ENCODE measurements around the gene ZNF776. TPM values are rescaled to one million over a fixed set of nuclear protein-coding genes. Genes with fewer than 3 reads are reported as not detected.

ZNF776 gene
- total and polyA plus RNA-seq, 2 of the 13 experiments (the other 11 are each of a cell fraction or from before 2014, with no cell fraction given), result 7.6 to 16.9 TPM

GRCh38 chr19:57754091-57754673 lies 7.6 kb downstream of the ZNF776 start:
- ChIA-PET CTCF (ENCODE audit: low intra/inter-chr PET ratio, low total read pairs) (no interaction called here), POLR2A (interaction anchor here (1.5 kb wide), 1 partner anchor 49 kb away, joined by 3 read pairs; no protein-coding TSS in a partner anchor)
- no peak for FAIRE-seq
- no peak overlapping the region for H3K4me3 ChIP-seq (replicated peaks in 1 of 3; ENCODE audit: insufficient read depth in 1 of 3, low read depth in 2 of 3, low read length in 3 of 3)
- peaks cover 11% of the 10 kb centered on the region for H3K79me2 ChIP-seq (ENCODE audit: insufficient read depth, low read length)
- peaks cover 11% of the 10 kb centered on the region for H3K4me1 ChIP-seq (ENCODE audit: insufficient read depth, low read length)
- H2AFZ ChIP-seq (ENCODE audit: low read length), result no peak overlapping the region
- H4K20me1 ChIP-seq (ENCODE audit: insufficient read depth, low read length), result no peaks in the 10 kb centered on the region
- H3K4me2 ChIP-seq (ENCODE audit: low read depth, low read length), result no peak overlapping the region
- 0 out of 2 replicates have a peak, but pooled peaks have one; percentile 3 for TF ChIP-seq RBFOX2 (IDR thresholded peaks at IDR 0.05; ENCODE audit: low read depth, low read length)
- TF ChIP-seq RORA (CRISPR knock-in tag; IDR thresholded peaks at IDR 0.05), result no peak
- H3K27me3 ChIP-seq (ENCODE audit: control insufficient read depth in 1 of 2, insufficient read depth in 2 of 2, low read length in 2 of 2), result no peaks in the 10 kb centered on the region
- no peak for ATAC-seq
- in situ Hi-C loops (cut with HindIII; ENCODE audit: extremely low pct_ligation_motif_present, low pct_unique_long_range_greater_than_20kb), result no loop called here
- H3K9ac ChIP-seq (ENCODE audit: insufficient read depth, low read depth, low read length), result no peak overlapping the region
- 96% methylated on average over 10 of the region's 10 CpGs for WGBS (ENCODE audit: low lambda C conversion rate)
- H3K9me3 ChIP-seq (ENCODE audit: low read length), result no peaks in the 10 kb centered on the region
- no peak overlapping the region for H3K27ac ChIP-seq (ENCODE audit: extremely low read length, insufficient read depth, low read length)
- H3K36me3 ChIP-seq (replicated peaks in 1 of 2; ENCODE audit: control insufficient read depth in 1 of 2, insufficient read depth in 2 of 2, low read length in 2 of 2), result peaks cover 16 to 70% of the 10 kb centered on the region in 2 experiments
- intact Hi-C loops (cut with micrococcal nuclease; ENCODE audit: unreplicated experiment), result no loop called here
- TSS peak; percentile 24 for BruUV-seq (replicated peaks)
- DNase-seq (ENCODE audit: low spot score), result no peak

- in situ Hi-C loops (cut with HindIII; ENCODE audit: extremely low pct_ligation_motif_present, low pct_unique_long_range_greater_than_20kb) (no loop called here), intact Hi-C loops (cut with micrococcal nuclease; ENCODE audit: unreplicated experiment) (no loop called here)
- TF ChIP-seq TCF7 (IDR thresholded peaks at IDR 0.05; ENCODE audit: low read depth) (no peak), RORA (CRISPR knock-in tag; IDR thresholded peaks at IDR 0.05) (no peak), KDM2A (CRISPR knock-in tag; IDR thresholded peaks at IDR 0.05; ENCODE audit: borderline replicate concordance, low read depth) (no peak), SKI (IDR thresholded peaks at IDR 0.05; ENCODE audit: partially characterized antibody) (no peak), RBAK (CRISPR knock-in tag; IDR thresholded peaks at IDR 0.05) (no peak), RBFOX2 (IDR thresholded peaks at IDR 0.05; ENCODE audit: low read depth, low read length) (peak; percentile 48), NFYC (CRISPR knock-in tag; IDR thresholded peaks at IDR 0.05) (no peak)
- ChIA-PET POLR2A (interaction anchor here (0.9 to 1.5 kb wide), 2 partner anchors 49 to 64 kb away, joined by 3 read pairs; no protein-coding TSS in a partner anchor), CTCF (ENCODE audit: low intra/inter-chr PET ratio, low total read pairs) (no interaction called here)
- H3K9ac ChIP-seq (ENCODE audit: insufficient read depth, low read depth, low read length), result no peak overlapping the region
- H3K27me3 ChIP-seq (ENCODE audit: control insufficient read depth in 1 of 2, insufficient read depth in 2 of 2, low read length in 2 of 2), result no peaks in the 10 kb centered on the region
- no peaks in the 10 kb centered on the region for H3K9me3 ChIP-seq (ENCODE audit: low read length)
- H3K27ac ChIP-seq (ENCODE audit: extremely low read length, insufficient read depth, low read length), result no peak overlapping the region
- H3K4me2 ChIP-seq (ENCODE audit: low read depth, low read length), result no peak overlapping the region
- H3K4me3 ChIP-seq (replicated peaks in 1 of 3; ENCODE audit: insufficient read depth in 1 of 3, low read depth in 2 of 3, low read length in 3 of 3), result no peak overlapping the region
- no peak for ATAC-seq
- H3K4me1 ChIP-seq (ENCODE audit: insufficient read depth, low read length), result peaks cover 2% of the 10 kb centered on the region
- no peak overlapping the region for H2AFZ ChIP-seq (ENCODE audit: low read length)
- peaks cover 3% of the 10 kb centered on the region for H3K79me2 ChIP-seq (ENCODE audit: insufficient read depth, low read length)
- DNase-seq (ENCODE audit: low spot score), result no peak
- FAIRE-seq, result no peak
- H4K20me1 ChIP-seq (ENCODE audit: insufficient read depth, low read length), result no peaks in the 10 kb centered on the region
- H3K36me3 ChIP-seq (replicated peaks in 1 of 2; ENCODE audit: control insufficient read depth in 1 of 2, insufficient read depth in 2 of 2, low read length in 2 of 2), result peaks cover 20 to 70% of the 10 kb centered on the region in 2 experiments
- WGBS (ENCODE audit: low lambda C conversion rate), result over 99% methylated on average over 4 of the region's 4 CpGs
- BruUV-seq (replicated peaks), result no TSS peak
Observed at GRCh38 chr19:57755031-57755430, 8.4 kb downstream of the ZNF776 start.
